RPMI8226 (cell line): ENCODE data around the gene SLC44A5.
"Not testable (repeated sequence)": the region's sequence is repeated elsewhere in the genome, so short reads cannot be mapped to it uniquely, and the experiment has no call there.

Experiments
- DNase-seq: peaks from one replicate; pipeline ENCODE4 v3.0.0-alpha.2; 2015

SLC44A5 gene

GRCh38 chr1:75440274-75440673, 170.6 kb downstream of the SLC44A5 start:
- no peak for DNase-seq

GRCh38 chr1:75438355-75438754, 172.6 kb downstream of the SLC44A5 start:
- peak; percentile 42 for DNase-seq

- DNase-seq: no peak
These were observed 179.1 kb downstream of the SLC44A5 start for GRCh38 chr1:75431843-75432242.

- no peak for DNase-seq
These were observed 180.4 kb downstream of the SLC44A5 start for GRCh38 chr1:75430526-75430925.

- DNase-seq: no peak
These were observed 184.2 kb downstream of the SLC44A5 start for GRCh38 chr1:75426688-75427087.

GRCh38 chr1:75425001-75425650, 185.8 kb downstream of the SLC44A5 start:
- DNase-seq: no peak

GRCh38 chr1:75423616-75424015, 187.3 kb downstream of the SLC44A5 start:
- DNase-seq: no peak

GRCh38 chr1:75423136-75423535, 187.8 kb downstream of the SLC44A5 start:
- DNase-seq: no peak

- DNase-seq: no peak
These were observed 189.5 kb downstream of the SLC44A5 start for GRCh38 chr1:75421371-75421770.

GRCh38 chr1:75415187-75415586, 195.7 kb downstream of the SLC44A5 start:
- no peak for DNase-seq

GRCh38 chr1:75412616-75413015, 198.3 kb downstream of the SLC44A5 start:
- no peak for DNase-seq

GRCh38 chr1:75404681-75405080, 206.2 kb downstream of the SLC44A5 start:
- not testable (repeated sequence) for DNase-seq

- DNase-seq: not testable (repeated sequence)
These were observed 207.7 kb downstream of the SLC44A5 start for GRCh38 chr1:75403147-75403646.

GRCh38 chr1:75400716-75401115, 210.2 kb downstream of the SLC44A5 start:
- DNase-seq: no peak

GRCh38 chr1:75396745-75397144, 214.2 kb downstream of the SLC44A5 start:
- no peak for DNase-seq

GRCh38 chr1:75396260-75396659, 214.7 kb downstream of the SLC44A5 start:
- no peak for DNase-seq

GRCh38 chr1:75394386-75395139, 216.4 kb downstream of the SLC44A5 start:
- DNase-seq: peak; percentile 52

- no peak for DNase-seq
These were observed 218.6 kb downstream of the SLC44A5 start for GRCh38 chr1:75392278-75392677.

- DNase-seq: peak; percentile 9
These were observed 235.2 kb downstream of the SLC44A5 start for GRCh38 chr1:75375476-75376447.

GRCh38 chr1:75373542-75374159, 237.3 kb downstream of the SLC44A5 start:
- peak; percentile 39 for DNase-seq

GRCh38 chr1:75366595-75366994, 244.3 kb downstream of the SLC44A5 start:
- no peak for DNase-seq

- no peak for DNase-seq
These were observed 249.7 kb downstream of the SLC44A5 start for GRCh38 chr1:75361260-75361659.

- not testable (repeated sequence) for DNase-seq
These were observed 256.6 kb downstream of the SLC44A5 start for GRCh38 chr1:75354267-75354666.
